DOHH2 (cell line): ENCODE results near the gene STX8.

Experiments
- H3F3A ChIP-seq: fragments of 200-600 bp; sonication (generic), shearing (Covaris generic); 2 replicates; pipeline ENCODE4 v1.6.0; 2016; ENCODE audit warnings: antibody characterized with exemption, mild to moderate bottlenecking; ENCODE audit not compliant: control insufficient read depth, insufficient read depth
- H3K27ac ChIP-seq: fragments of 200-600 bp; sonication (generic); 2 replicates; pipeline ENCODE4 v1.5.1; 2014; ENCODE audit warnings: low read depth, mild to moderate bottlenecking, low read length, moderate library complexity
- H3K27me3 ChIP-seq: fragments of 200-600 bp; sonication (generic); 2 replicates; pipeline ENCODE4 v1.6.1; 2014; ENCODE audit warnings: mild to moderate bottlenecking, low read length, mixed read lengths; ENCODE audit not compliant: control insufficient read depth
- H3K36me3 ChIP-seq: fragments of 200-600 bp; sonication (generic); 2 replicates; pipeline ENCODE4 v1.6.1; 2014; ENCODE audit warnings: mild to moderate bottlenecking, low read length, moderate library complexity, mixed read lengths; ENCODE audit not compliant: control insufficient read depth
- H3K4me1 ChIP-seq: fragments of 200-600 bp; sonication (generic); 2 replicates; pipeline ENCODE4 v1.6.1; 2014; ENCODE audit warnings: mild to moderate bottlenecking, low read length, mixed read lengths; ENCODE audit not compliant: control insufficient read depth
- H3K4me2 ChIP-seq: fragments of 200-600 bp; sonication (generic); 2 replicates; pipeline ENCODE4 v1.6.0; 2014; ENCODE audit warnings: mild to moderate bottlenecking, low read length, moderate library complexity
- H3K4me3 ChIP-seq: fragments of 200-600 bp; sonication (generic); 2 replicates; pipeline ENCODE4 v1.5.1; 2014; ENCODE audit warnings: mild to moderate bottlenecking, low read length, mixed read lengths
- H3K79me2 ChIP-seq: fragments of 200-600 bp; sonication (generic); 2 replicates; pipeline ENCODE4 v1.6.1; 2014; ENCODE audit warnings: mild to moderate bottlenecking, low read length, mixed read lengths; ENCODE audit not compliant: control insufficient read depth
- H3K9me2 ChIP-seq: fragments of 200-600 bp; sonication (generic); replicated peaks from 2 replicates; pipeline ENCODE4 v1.6.1; 2014; ENCODE audit warnings: mild to moderate bottlenecking, low read length, mixed read lengths; ENCODE audit not compliant: control insufficient read depth
- H3K9me3 ChIP-seq: fragments of 200-600 bp; sonication (generic); 2 replicates; pipeline ENCODE4 v1.6.1; 2014; ENCODE audit warnings: antibody characterized with exemption, low read length, mixed read lengths; ENCODE audit not compliant: control insufficient read depth, insufficient read depth
- H4K20me1 ChIP-seq: fragments of 200-600 bp; sonication (generic); 2 replicates; pipeline ENCODE4 v1.6.0; 2014; ENCODE audit warnings: low read depth, mild to moderate bottlenecking, antibody characterized with exemption, low read length, moderate library complexity; ENCODE audit not compliant: control insufficient read depth, insufficient read depth
- EZH2phosphoT487 ChIP-seq: fragments of 200-600 bp; sonication (generic); IDR thresholded peaks from 2 replicates; pipeline ENCODE4 v1.6.1; 2017; ENCODE audit warnings: borderline replicate concordance, mild to moderate bottlenecking, antibody characterized with exemption, low read length, moderate library complexity, mixed read lengths
- TF ChIP-seq, protein P1 (sequence below): fragments of 200-600 bp; sonication (generic); IDR thresholded peaks from one replicate; pipeline ENCODE4 v1.5.1; 2014; ENCODE audit warnings: antibody characterized with exemption, mild to moderate bottlenecking, low read depth, low read length; ENCODE audit not compliant: poor library complexity, severe bottlenecking

STX8 gene

GRCh38 chr17:9226130-9226793 lies 349.4 kb downstream of the STX8 start:
- no peaks in the 10 kb centered on the region for H4K20me1 ChIP-seq
- TF ChIP-seq EZH2phosphoT487: no peak
- TF ChIP-seq, protein P1, sequence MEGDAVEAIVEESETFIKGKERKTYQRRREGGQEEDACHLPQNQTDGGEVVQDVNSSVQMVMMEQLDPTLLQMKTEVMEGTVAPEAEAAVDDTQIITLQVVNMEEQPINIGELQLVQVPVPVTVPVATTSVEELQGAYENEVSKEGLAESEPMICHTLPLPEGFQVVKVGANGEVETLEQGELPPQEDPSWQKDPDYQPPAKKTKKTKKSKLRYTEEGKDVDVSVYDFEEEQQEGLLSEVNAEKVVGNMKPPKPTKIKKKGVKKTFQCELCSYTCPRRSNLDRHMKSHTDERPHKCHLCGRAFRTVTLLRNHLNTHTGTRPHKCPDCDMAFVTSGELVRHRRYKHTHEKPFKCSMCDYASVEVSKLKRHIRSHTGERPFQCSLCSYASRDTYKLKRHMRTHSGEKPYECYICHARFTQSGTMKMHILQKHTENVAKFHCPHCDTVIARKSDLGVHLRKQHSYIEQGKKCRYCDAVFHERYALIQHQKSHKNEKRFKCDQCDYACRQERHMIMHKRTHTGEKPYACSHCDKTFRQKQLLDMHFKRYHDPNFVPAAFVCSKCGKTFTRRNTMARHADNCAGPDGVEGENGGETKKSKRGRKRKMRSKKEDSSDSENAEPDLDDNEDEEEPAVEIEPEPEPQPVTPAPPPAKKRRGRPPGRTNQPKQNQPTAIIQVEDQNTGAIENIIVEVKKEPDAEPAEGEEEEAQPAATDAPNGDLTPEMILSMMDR: no peak
- no peaks in the 10 kb centered on the region for H3K27me3 ChIP-seq
- H3K4me2 ChIP-seq: no peak overlapping the region
- no peaks in the 10 kb centered on the region for H3K36me3 ChIP-seq
- no peak overlapping the region for H3K27ac ChIP-seq
- H3K4me1 ChIP-seq: peaks cover 6% of the 10 kb centered on the region; the same call in 1 of the 2 replicates
- H3K9me2 ChIP-seq: no peaks in the 10 kb centered on the region
- H3K79me2 ChIP-seq: no peaks in the 10 kb centered on the region
- H3F3A ChIP-seq: no peaks in the 10 kb centered on the region
- no peaks in the 10 kb centered on the region for H3K9me3 ChIP-seq
- H3K4me3 ChIP-seq: no peak overlapping the region

- H3K9me3 ChIP-seq: no peaks in the 10 kb centered on the region
These were observed 350.1 kb downstream of the STX8 start for GRCh38 chr17:9225305-9226101.

DNA sequence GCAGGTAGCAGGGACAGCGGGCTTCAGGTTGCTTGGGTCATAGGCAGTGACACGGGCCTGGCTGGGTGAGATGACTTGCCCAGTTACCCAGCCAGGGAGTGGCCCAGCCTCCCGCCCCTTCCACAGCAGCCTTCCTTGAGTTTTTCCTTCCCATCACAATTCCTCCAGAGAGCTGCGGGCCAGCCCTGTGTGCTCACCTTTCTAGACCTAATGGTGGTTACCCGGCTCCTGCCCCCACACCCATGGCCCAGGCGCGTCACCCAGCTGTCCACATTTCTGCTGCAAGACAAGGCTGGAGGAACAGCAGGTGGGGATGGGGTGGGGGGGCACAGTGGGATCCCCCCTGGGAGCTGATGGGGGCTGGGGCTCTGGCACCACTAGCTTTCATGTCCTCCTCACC lies 351.1 kb downstream of the STX8 start:
- TF ChIP-seq EZH2phosphoT487: no peak
- TF ChIP-seq, protein P1: no peak
- no peaks in the 10 kb centered on the region for H3K9me2 ChIP-seq
- no peaks in the 10 kb centered on the region for H3K9me3 ChIP-seq
- H3K27ac ChIP-seq: no peak overlapping the region
- H3K79me2 ChIP-seq: no peaks in the 10 kb centered on the region
- H3F3A ChIP-seq: no peaks in the 10 kb centered on the region
- no peak overlapping the region for H3K4me3 ChIP-seq
- H3K4me2 ChIP-seq: no peak overlapping the region
- H3K27me3 ChIP-seq: no peaks in the 10 kb centered on the region
- H3K36me3 ChIP-seq: no peaks in the 10 kb centered on the region
- H4K20me1 ChIP-seq: no peaks in the 10 kb centered on the region
- peaks cover 6% of the 10 kb centered on the region; the same call in 1 of the 2 replicates for H3K4me1 ChIP-seq

More at GRCh38 chr17:9225305-9226101, 350.1 kb downstream of the STX8 start:
- H3F3A ChIP-seq: no peaks in the 10 kb centered on the region
- H3K4me3 ChIP-seq: no peak overlapping the region
- no peaks in the 10 kb centered on the region for H4K20me1 ChIP-seq
- H3K4me2 ChIP-seq: no peak overlapping the region
- no peaks in the 10 kb centered on the region for H3K36me3 ChIP-seq
- no peaks in the 10 kb centered on the region for H3K27me3 ChIP-seq
- H3K27ac ChIP-seq: no peak overlapping the region
- no peaks in the 10 kb centered on the region for H3K79me2 ChIP-seq
- H3K4me1 ChIP-seq: peaks cover 6% of the 10 kb centered on the region; the same call in 1 of the 2 replicates
- TF ChIP-seq, protein P1: no peak
- TF ChIP-seq EZH2phosphoT487: no peak
- no peaks in the 10 kb centered on the region for H3K9me2 ChIP-seq
